Esophagus muscularis mucosa (tissue), 4 donors: ENCODE data around the gene TNKS2. TPM values are rescaled to one million over a fixed set of nuclear protein-coding genes. Genes with fewer than 3 reads are reported as not detected.

Source experiments
- DNase-seq: peaks from one replicate; pipeline ENCODE4 v3.0.0-alpha.2; 2017; ENCODE audit errors: extremely low spot score
- H3K27ac ChIP-seq, 4 donors: fragments of 200-600 bp; sonication (generic); replicated peaks in 1 of 4; 1 replicate in 3 of 4; 2 replicates in 1 of 4; pipeline ENCODE4 v1.5.1; 2016 to 2019; ENCODE audit warnings: mild to moderate bottlenecking in 1 of 4
- H3K27me3 ChIP-seq, 4 donors: fragments of 200-600 bp; sonication (generic); one replicate each; pipeline versions ENCODE4 v1.5.1 to v1.6.0; 2016 to 2019
- H3K36me3 ChIP-seq, 4 donors: fragments of 200-600 bp; sonication (generic); one replicate each; pipeline ENCODE4 v1.5.1; 2016 to 2019
- H3K4me1 ChIP-seq, 4 donors: fragments of 200-600 bp; sonication (generic); one replicate each; pipeline ENCODE4 v1.5.1; 2016 to 2019
- H3K4me3 ChIP-seq, 4 donors: fragments of 200-600 bp; sonication (generic); 1 replicate in 2 of 4; 2 replicates in 2 of 4; pipeline ENCODE4 v1.5.1; 2016 to 2019; ENCODE audit warnings: mild to moderate bottlenecking in 4 of 4, moderate library complexity in 1 of 4
- H3K9me3 ChIP-seq, 4 donors: fragments of 200-600 bp; sonication (generic); 1 replicate in 3 of 4; 2 replicates in 1 of 4; pipeline ENCODE4 v1.5.1; 2016 to 2019
- EP300 ChIP-seq: sonication (generic); formaldehyde crosslinking; IDR thresholded peaks from one replicate; pipeline ENCODE4 v1.6.1; 2017; ENCODE audit warnings: antibody characterized with exemption
- POLR2A ChIP-seq: fragments of 450-650 bp; IDR thresholded peaks from one replicate; pipeline ENCODE4 v1.6.1; 2017; ENCODE audit warnings: antibody characterized with exemption, moderate library complexity, mild to moderate bottlenecking, low read depth
- POLR2AphosphoS5 ChIP-seq, 2 donors: sonication (generic); formaldehyde crosslinking; IDR thresholded peaks; one replicate each; pipeline ENCODE4 v1.6.1; 2017; ENCODE audit warnings: antibody characterized with exemption in 2 of 2
- WGBS: methylation state at CpG from one replicate; pipeline ENCODE4 v1.1.5; 2018; 5-methylcytosine and 5-hydroxymethylcytosine counted together
- intact Hi-C: fragments of 100-400 bp; cut with DNase I; formaldehyde crosslinking; loops from one replicate; pipeline ENCODE4 v1.15.1; 2023
- total RNA-seq, 4 donors: library from RNA; depleted of rRNA; stranded (reverse); fragments of >200 nt; gene quantifications; one replicate each; pipeline versions ENCODE4 v1.1.0 to v1.2.1, GENCODE V29; 2016
- TF ChIP-seq, protein P1 (sequence below), 3 experiments: fragments of 200-600 bp in 2 of 3; fragments of 450-650 bp in 1 of 3; sonication (generic) in 2 of 3; IDR thresholded peaks; one replicate each; pipeline ENCODE4 v1.5.1; 2017 to 2019; ENCODE audit warnings: antibody characterized with exemption in 3 of 3, mild to moderate bottlenecking in 2 of 3, moderate library complexity in 1 of 3

The TNKS2 gene
- total RNA-seq, 4 donors from 2014 or later: 36.7 to 47.1 (median 43.2) TPM

DNA sequence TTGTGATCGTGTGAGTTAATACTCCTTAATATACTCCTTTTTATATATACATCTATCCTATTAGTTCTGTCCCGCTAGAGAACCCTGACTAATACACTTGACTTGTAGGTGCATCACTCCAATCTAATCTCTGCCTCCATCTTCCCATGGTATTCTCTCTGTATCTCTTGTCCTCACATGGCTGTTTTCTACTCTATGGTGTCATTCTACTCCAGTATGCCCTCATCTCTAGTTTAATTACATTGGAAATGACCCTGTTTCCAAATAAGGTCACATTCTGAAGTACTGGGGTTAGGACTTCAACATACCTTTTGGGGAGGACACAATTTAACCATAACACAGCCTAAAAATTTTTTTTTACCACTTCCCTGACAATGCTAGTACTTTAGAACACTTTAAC, 25.8 kb upstream of the TNKS2 start:
- Histone ChIP-seq H3K27ac (no peak overlapping the region), H3K4me3 (no peak overlapping the region), H3K27me3 (no peaks in the 10 kb centered on the region), H3K9me3 (no peaks in the 10 kb centered on the region), H3K36me3 (no peaks in the 10 kb centered on the region), H3K4me1 (no peaks in the 10 kb centered on the region)
- intact Hi-C loops: no loop called here
- 88% methylated on average over 2 of the region's 2 CpGs for WGBS
- no peak for DNase-seq
- TF ChIP-seq POLR2AphosphoS5 (IDR thresholded peaks at IDR 0.05): no peak

DNA sequence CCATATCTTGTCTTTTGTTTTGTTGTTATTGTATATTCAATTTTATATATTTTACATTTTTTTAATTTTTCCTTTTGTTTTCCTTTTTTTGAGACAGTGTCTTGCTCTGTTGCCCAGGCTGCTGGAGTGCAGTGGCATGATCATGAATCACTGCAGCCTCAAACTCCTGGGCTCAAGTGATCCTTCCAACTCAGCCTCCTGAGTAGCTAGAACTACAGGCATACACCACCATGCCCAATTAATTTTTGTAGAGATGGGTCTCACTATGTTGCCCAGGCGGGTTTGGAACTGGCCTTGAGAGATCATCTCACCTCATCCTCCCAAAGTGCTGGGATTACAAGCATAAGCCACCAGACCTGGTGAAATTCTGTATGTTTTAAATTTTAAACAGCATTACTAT, 25.4 kb upstream of the TNKS2 start:
- no peaks in the 10 kb centered on the region for H3K4me1 ChIP-seq
- H3K27ac ChIP-seq: no peak overlapping the region
- H3K36me3 ChIP-seq: no peaks in the 10 kb centered on the region
- intact Hi-C loops: no loop called here
- no peaks in the 10 kb centered on the region for H3K27me3 ChIP-seq
- 93% methylated on average over 1 of the region's 1 CpG for WGBS
- TF ChIP-seq, protein P1, sequence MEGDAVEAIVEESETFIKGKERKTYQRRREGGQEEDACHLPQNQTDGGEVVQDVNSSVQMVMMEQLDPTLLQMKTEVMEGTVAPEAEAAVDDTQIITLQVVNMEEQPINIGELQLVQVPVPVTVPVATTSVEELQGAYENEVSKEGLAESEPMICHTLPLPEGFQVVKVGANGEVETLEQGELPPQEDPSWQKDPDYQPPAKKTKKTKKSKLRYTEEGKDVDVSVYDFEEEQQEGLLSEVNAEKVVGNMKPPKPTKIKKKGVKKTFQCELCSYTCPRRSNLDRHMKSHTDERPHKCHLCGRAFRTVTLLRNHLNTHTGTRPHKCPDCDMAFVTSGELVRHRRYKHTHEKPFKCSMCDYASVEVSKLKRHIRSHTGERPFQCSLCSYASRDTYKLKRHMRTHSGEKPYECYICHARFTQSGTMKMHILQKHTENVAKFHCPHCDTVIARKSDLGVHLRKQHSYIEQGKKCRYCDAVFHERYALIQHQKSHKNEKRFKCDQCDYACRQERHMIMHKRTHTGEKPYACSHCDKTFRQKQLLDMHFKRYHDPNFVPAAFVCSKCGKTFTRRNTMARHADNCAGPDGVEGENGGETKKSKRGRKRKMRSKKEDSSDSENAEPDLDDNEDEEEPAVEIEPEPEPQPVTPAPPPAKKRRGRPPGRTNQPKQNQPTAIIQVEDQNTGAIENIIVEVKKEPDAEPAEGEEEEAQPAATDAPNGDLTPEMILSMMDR (IDR thresholded peaks at IDR 0.05): no peak
- TF ChIP-seq POLR2AphosphoS5 (IDR thresholded peaks at IDR 0.05) (no peak), EP300 (no peak), POLR2A (no peak)
- no peaks in the 10 kb centered on the region for H3K9me3 ChIP-seq
- no peak for DNase-seq
- no peak overlapping the region for H3K4me3 ChIP-seq

DNA sequence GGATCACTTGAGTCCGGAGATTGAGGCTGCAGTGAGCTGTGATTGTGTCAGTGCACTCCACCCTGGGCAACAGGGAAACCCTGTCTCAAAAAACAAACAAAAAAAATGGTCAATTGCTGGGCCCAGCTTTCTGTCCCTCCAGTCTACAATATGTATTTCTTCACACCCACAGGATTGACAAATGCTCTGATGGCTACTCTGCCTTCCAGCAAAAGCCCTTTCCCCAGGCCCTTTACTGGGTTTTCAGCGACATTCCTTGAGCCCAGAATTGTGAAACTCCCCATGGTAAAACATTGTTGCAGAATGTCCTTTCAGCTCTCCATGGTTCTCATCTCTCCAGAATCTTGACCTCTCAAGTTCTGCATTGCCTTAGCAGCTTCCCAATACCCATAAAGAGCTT, 23.7 kb upstream of the TNKS2 start:
- no peaks in the 10 kb centered on the region for H3K27me3 ChIP-seq
- WGBS: 96% methylated on average over 2 of the region's 2 CpGs
- H3K36me3 ChIP-seq: no peaks in the 10 kb centered on the region
- no peak for DNase-seq
- H3K4me3 ChIP-seq: no peak overlapping the region
- no peaks in the 10 kb centered on the region for H3K4me1 ChIP-seq
- H3K9me3 ChIP-seq: no peaks in the 10 kb centered on the region
- TF ChIP-seq POLR2AphosphoS5 (IDR thresholded peaks at IDR 0.05) (no peak), EP300 (no peak)
- intact Hi-C loops: no loop called here
- no peak overlapping the region for H3K27ac ChIP-seq

GRCh38 chr10:91775731-91776130, 22.5 kb upstream of the TNKS2 start:
- no peak overlapping the region for H3K4me3 ChIP-seq
- H3K9me3 ChIP-seq: no peaks in the 10 kb centered on the region
- H3K36me3 ChIP-seq: no peaks in the 10 kb centered on the region
- intact Hi-C loops: no loop called here
- no peaks in the 10 kb centered on the region for H3K4me1 ChIP-seq
- WGBS: 78% methylated on average over 2 of the region's 2 CpGs
- TF ChIP-seq EP300 (no peak), POLR2AphosphoS5 (IDR thresholded peaks at IDR 0.05) (no peak), POLR2A (no peak)
- TF ChIP-seq, protein P1 (IDR thresholded peaks at IDR 0.05): no peak
- DNase-seq: no peak
- H3K27me3 ChIP-seq: no peaks in the 10 kb centered on the region
- no peak overlapping the region for H3K27ac ChIP-seq

DNA sequence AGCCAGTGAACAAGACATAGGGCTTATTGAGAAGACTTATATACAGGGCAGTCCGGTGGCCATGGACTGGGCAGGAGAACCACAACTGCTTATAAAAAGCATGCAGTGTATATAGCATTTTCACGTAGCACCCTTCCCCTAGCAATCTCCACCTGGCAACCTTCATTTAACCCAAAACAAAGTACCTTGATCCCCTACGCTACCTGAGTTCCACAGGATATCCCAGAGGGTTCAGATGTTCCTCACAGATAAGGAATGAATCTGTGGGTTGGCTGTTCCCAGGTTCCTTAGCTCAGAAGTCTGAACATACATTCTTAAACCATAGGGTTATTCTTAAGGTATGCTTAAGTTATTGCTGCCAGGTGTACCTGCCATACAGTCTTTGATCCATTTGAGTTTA, 22.0 kb upstream of the TNKS2 start:
- H3K4me3 ChIP-seq: no peak overlapping the region
- intact Hi-C loops: no loop called here
- TF ChIP-seq POLR2A (no peak), EP300 (no peak)
- H3K9me3 ChIP-seq: no peaks in the 10 kb centered on the region
- no peaks in the 10 kb centered on the region for H3K27me3 ChIP-seq
- WGBS: 88% methylated on average over 3 of the region's 3 CpGs
- DNase-seq: no peak
- H3K36me3 ChIP-seq: no peaks in the 10 kb centered on the region
- H3K27ac ChIP-seq: no peak overlapping the region
- H3K4me1 ChIP-seq: no peaks in the 10 kb centered on the region

GRCh38 chr10:91778485-91778884, 19.7 kb upstream of the TNKS2 start:
- TF ChIP-seq, protein P1 (IDR thresholded peaks at IDR 0.05): no peak
- TF ChIP-seq POLR2AphosphoS5 (IDR thresholded peaks at IDR 0.05) (no peak), POLR2A (no peak), EP300 (no peak)
- no peaks in the 10 kb centered on the region for H3K36me3 ChIP-seq
- 94% methylated on average over 1 of the region's 1 CpG for WGBS
- H3K4me1 ChIP-seq: no peaks in the 10 kb centered on the region
- no peaks in the 10 kb centered on the region for H3K27me3 ChIP-seq
- DNase-seq: no peak
- H3K9me3 ChIP-seq: no peaks in the 10 kb centered on the region
- no peak overlapping the region for H3K27ac ChIP-seq
- H3K4me3 ChIP-seq: no peak overlapping the region
- intact Hi-C loops: no loop called here
